Sigmoid colon (tissue), 4 donors: Measurements from ENCODE around the gene TRIM24.

Experiments
- CTCF ChIP-seq, 4 experiments: fragments of 450-650 bp in 3 of 4; fragments of 200-600 bp in 1 of 4; IDR thresholded peaks; one replicate each; pipeline ENCODE4 v1.5.1; 2016 to 2019; ENCODE audit warnings: antibody characterized with exemption in 4 of 4, mild to moderate bottlenecking in 3 of 4, moderate library complexity in 2 of 4
- EP300 ChIP-seq, 4 donors: sonication (generic); formaldehyde crosslinking; IDR thresholded peaks; one replicate each; pipeline ENCODE4 v1.6.1; 2017; ENCODE audit warnings: antibody characterized with exemption in 4 of 4

GRCh38 chr7:138584696-138585095 is 124.6 kb downstream of the TRIM24 start:
- TF ChIP-seq CTCF (IDR thresholded peaks at IDR 0.05) (no peak), EP300 (IDR thresholded peaks at IDR 0.05) (no peak)
